Measurements from ENCODE around the gene SLC35F1.

SLC35F1 gene

DNA sequence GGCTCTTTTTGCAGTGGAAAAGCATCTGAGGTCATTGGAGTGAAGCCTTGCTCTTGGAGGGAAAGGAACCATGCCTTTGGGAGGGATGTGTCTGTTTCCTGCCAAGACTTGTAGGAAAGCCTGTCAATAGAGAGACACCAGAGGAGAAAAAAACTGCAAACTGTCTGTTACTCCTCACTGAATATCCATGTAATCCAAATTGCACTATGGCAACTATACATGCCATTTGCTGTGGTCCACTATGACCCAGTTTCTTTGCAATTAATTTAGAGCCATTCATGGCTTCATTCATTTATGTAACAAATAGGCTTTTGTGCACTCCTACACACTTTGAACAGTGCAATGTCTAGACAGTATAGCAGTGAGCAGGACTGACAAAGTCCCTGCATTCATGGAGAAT, 296.5 kb downstream of the SLC35F1 start:
- FAIRE-seq, result no peak

DNA sequence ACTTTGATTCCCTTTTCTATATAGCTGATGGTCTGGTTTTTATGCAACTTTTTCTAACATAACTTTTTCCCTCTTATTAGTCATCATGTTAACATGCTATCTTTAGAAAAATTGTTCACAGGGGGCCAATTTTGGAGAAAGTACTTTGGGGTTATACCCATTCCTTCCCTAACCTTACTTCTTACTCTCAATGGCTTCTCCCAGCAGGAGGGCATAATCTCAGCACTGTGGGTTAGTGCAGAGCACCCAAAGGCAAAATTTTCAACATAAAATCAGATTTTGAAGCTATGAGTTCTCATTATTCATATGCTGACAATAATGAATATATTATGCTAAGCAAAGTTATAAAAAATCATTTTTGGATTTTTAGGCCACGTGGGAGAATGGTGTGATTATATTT, 299.2 kb downstream of the SLC35F1 start:
- no peak for FAIRE-seq

DNA sequence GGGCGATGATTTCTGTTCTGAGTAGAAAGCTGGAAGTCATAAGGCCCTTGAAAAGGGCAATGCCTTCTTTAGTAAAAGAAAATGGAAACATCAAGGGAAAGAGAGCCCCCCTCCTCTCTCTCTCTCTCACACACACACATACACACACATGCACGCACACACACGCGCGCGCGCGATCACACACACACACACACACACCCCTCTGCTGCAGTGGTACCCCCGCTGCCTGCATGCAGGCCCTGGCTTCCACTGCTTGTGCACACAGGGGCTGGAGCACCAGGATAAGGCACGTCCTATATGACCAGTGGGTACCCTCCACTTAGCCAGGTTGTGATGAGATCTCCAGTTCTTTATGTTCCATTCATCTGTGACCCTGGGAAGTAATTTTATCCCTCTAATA, 300.9 kb downstream of the SLC35F1 start:
- no peak for FAIRE-seq

DNA sequence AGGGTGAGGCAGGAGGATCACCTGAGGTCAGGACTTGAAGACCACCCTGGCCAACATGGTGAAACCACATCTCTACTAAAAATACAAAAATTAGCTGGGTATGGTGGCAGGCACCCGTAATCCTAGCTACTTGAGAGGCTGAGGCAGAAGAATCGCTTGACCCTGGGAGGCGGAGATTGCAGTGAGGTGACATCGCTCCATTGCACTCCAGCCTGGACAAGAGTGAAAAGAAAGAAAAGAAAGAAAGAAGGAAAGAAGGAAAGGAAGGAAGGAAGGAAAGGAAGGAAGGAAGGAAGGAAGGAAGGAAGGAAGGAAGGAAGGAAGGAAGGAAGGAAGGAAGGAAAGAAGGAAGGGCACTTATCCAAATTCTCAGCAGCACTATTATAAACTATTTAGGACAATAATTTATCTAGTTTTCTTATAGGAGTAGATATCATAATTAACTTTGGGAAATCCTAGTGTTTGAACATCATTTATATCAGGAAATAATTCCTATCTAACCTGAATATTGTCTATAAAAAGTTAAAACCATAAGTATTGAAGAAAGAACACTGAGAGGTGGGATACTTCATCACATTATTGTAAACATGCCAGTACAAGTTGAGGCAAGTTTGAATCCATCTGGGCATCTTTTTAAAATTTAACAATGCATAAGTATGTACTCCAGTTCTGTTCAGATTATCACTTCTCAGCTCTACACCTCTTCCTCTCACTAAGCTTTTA, 305.5 kb downstream of the SLC35F1 start:
- no peak for FAIRE-seq

DNA sequence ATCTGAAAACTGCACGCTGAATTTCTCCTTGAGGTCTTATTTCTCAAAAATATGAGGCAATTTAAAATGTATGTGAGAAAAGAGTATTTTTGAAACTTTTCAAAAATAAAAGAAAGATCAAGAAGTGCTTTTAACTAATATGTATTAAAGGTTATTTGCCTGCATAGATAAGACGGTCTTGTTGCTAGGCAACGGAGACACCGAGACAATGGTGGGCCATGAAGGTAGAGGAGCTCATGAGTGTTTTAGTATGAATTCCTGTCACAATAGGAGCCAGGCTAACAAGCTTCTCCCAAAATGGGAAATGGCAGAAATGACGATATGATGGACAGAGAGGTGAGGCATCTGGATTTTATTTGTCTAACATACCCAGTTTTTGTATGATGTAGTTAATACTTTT, 308.2 kb downstream of the SLC35F1 start:
- no peak for FAIRE-seq

DNA sequence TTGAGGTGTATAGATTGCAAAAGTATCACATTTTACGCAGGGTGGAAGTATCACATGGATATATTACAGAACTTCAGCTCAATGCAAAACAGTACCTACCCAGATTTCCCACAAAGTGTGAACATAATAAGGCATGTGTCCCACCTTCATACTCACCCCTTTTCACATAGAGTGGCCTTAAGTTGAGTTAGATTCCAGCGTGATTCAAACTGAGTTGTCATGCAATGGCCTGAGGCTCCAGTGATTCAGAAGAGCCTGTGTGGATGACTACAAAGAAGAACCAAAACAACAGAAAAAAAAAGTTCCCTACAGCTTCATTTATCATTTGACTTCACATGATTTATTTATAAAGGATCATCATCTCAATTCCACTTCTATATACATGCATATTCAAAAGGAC, 309.7 kb downstream of the SLC35F1 start:
- FAIRE-seq, result no peak

DNA sequence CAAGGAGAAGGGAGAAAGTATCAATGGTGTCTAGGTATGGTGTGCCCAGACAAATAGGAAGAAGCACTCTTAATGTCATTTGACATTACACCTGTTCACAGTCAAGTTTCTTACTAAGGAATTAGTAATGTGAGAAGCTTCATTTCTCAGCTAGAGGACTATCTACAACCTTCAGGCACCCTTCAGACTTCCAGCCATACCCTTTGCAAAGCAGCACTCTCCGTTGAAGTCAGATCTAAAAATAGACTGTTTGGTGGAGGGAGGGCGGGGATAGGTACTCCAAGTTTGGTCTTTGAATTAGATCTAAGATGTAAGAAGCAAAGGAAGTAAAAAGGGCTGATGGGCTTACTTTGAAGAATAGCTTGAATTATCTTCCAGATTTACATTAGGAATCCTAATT, 311.1 kb downstream of the SLC35F1 start:
- FAIRE-seq, result no peak

DNA sequence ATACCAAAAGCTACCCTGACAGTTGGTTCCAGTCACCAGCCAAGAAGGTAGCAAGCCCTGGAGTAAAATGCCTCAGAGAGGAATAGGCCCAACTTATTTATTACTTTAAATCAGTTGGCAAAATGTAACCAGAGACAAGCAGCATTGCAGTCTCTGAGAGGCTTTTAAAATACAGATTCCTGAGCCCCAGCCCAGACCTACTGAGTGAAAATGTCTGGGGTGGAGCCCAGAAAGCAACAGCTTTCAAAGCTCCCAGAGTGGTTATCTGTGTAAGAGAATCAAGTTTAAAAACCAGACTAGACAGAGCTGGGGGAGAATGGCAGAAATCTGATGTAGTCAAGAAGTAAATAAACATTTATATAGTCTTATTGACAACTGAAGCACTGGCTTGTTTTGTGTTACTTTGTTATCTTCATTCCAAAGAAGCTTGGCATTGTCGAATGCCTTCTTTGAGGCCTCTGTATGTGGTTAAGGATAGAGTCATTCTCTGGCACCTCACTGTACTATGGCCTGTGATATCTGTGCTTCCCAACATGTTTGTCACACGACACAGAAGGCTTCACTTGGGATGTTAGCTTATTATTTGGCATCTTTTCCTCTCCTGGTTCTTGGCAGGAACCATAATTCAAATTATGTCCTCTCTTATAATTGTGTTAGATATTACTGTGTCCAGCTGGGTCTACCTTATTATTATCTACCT, 313.5 kb downstream of the SLC35F1 start:
- no peak for FAIRE-seq

DNA sequence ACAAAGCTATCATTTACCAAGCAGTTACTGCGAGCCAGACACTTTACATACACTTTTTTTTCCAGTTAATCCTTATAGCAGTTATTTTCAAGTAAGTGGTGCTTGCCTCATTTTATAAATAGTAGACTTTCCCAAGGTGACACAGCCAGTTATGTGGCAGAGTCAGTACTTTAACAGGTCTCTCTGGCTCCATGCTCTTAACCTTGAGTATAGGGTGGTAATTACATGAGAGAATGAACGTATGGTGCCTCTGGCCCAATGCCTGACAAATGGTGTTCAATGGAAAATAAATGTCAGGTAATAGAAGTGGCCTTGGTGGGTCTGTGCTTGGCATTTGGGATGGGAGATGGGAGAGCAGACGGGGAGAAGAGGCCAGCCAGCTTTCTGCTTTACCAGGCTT, 316.3 kb downstream of the SLC35F1 start:
- no peak for FAIRE-seq

DNA sequence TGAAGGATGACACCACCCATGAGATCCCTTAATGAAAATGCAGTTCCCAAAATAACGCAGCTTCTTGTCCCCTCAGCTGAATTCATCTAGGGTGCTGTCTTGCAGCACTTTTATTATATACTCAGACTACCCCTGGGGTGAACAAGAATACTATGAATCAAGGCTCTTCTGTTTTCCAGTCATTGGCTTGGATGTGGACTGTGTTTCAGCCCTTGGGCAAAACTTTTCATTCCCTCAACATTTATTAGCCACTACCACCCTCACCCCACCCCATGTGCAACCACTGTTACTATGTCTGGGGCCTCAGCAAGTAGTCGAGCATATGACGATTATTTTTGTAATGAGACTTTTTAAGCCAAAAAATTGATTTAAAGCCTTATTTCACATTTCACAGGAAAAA, 321.8 kb downstream of the SLC35F1 start:
- FAIRE-seq, result no peak

DNA sequence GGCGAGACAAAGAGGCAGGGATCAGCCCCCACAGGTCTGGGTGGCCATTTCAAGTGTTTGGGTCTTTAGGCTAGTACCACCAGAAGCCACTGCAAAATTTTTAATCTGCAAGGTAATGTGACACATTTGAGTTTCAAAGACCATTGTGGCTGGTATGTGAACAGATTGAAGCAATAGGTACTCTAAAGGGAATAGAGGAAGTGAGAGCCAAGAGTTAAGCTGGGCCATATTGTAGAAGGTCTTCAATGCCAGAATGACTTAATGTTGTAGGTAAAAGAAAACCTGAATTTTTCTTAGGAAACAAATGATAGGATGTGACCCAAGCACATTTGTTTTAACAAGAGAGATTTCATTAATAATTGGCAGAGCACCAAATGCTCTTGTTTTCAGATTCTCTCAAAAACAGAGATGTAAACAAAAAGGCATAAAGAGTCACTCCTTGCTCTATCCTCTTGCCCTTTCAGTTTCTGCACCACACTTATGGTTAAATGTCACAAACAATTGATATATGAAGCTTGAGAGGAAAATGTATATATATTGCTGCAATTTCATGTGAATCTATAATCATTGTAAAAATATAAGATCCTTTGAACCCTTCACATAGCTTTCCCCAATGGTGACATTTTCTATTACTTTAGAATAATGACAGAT, 333.9 kb downstream of the SLC35F1 start:
- no peak for FAIRE-seq

DNA sequence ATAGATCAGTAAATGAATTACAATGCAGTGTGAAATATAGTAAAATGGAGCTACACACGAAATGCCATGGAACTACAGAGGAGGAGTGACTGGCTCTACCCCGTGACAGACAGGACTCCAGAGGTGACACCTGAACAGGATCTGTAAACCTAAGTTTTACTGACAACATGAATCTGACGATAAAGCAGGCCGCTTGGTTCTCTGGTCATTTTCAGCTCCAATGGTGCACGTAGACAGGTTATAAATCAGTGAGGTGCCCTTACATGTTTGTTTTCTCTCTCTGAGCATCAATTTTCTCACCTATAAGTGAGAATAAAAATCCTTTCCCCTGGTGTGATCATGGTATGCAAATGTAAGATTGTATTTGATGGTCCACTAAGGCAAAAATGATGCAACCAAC, 339.3 kb downstream of the SLC35F1 start:
- FAIRE-seq, result no peak

DNA sequence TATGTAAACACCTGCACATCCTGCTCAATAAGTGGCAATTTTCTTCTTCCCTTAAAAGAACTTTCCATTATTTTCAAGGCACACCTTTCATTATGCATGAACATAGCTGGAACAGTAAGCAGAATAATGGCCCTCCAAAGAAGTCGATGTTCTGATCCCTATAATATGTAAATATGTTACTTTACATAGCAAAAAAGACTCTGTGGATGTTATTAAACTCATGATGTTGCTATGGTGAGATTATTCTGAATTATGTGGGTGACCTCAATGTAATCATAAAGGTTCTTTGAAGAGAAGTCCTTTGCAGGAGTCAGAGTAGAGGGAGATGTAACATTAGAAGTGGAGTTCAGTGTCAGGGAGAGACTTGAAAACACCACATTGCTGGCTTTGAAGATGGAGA, 341.1 kb downstream of the SLC35F1 start:
- FAIRE-seq, result no peak

DNA sequence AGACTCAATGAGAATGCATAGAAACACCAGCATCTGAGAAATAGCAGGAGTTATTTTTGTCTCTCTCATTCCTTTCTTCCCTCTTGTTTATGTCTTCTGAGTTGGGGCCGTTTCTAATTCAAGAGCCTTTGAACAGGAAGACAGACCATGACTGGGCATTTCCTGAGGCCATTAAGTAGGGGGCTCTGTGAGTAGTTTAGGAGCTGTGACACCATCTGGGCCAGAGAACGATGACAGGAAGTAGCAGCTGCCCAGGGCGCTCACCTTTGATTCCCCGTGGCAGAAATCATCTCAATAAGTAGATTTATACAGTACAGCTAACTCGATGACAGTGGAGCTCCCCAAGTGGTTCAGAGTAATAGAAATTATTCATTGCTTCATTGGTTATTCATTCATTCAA, 342.6 kb downstream of the SLC35F1 start:
- FAIRE-seq, result no peak

DNA sequence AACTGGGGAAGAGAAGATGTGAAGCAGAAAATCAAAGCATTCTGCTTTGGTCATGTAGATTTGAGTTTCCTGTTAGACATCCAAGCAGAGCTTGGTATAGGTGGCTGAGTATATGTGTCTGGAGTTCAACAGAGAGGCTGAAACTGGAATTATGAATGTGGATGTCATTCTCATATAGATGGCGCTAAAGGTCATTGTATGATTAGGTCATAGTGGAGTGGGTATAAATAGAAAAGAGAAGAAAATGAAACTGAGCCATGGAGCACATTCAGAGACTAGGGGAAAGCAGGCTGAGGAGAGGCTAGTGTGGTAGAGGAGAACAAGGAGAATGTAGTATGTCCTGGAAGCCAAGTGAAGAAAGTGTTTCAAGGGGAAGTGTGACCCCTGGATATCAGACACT, 345.4 kb downstream of the SLC35F1 start:
- FAIRE-seq, result no peak

DNA sequence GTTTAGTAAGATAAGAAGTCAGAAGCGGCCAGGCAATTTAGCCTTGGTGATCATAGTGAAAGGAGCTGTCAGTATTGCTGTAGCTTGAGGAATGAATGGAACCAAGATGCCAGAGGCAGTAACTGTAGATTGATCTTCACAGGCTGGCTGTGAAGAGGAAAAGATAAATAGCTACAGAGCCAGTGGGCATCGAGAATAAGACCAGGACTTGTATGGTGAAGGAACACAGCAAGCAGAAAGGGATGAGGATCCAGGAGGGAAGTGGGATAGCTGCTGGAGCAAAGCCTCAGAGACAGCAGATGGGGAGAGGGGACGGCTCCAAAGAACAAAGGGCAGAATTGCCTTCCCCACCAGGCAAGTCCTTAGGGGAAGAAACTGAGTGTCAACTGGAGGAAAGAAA, 346.7 kb downstream of the SLC35F1 start:
- no peak for FAIRE-seq

DNA sequence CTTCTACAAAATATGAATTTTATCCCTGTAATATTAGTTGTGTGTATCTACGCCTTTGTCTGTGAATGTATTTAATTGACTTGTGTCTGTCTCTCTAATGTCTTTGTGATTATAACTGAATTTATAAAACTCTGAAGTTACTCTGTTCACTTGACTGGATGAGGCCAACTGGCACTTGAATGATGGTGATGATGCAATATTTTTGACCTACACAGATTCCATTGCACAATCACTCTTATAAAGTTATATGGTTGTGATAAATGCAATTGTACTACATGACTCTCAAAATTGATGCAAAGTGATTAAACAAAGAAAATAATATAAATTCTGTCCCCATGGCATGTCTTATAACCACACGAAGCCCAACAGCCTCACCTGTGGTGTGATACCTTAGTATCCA, 353.8 kb downstream of the SLC35F1 start:
- no peak for FAIRE-seq

DNA sequence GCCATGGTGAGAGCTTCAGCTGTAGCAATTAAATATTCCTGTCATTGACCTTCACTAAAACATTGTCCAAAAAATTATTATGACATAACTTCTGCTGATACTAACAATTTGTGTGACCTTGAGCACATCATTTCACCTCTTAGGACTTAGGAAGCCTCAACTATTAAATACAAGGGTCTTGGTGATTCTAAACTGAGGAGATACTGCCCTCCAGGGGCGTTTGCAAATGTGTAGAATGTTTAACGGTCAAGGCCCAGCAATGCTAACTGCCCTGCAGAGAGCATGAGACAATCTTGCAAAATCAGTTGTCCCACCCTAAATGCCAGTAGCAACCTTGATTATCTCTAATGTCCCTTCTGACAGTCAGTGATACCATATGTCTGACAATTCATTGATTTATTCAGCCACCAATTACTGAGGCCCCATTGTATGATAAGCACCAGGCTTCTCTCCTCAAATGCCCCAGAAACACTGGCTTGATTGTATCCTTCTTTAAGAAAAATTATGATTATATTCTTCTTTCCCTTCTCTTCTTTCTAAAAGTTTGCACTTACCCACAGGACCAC, 356.9 kb downstream of the SLC35F1 start:
- no peak for FAIRE-seq

DNA sequence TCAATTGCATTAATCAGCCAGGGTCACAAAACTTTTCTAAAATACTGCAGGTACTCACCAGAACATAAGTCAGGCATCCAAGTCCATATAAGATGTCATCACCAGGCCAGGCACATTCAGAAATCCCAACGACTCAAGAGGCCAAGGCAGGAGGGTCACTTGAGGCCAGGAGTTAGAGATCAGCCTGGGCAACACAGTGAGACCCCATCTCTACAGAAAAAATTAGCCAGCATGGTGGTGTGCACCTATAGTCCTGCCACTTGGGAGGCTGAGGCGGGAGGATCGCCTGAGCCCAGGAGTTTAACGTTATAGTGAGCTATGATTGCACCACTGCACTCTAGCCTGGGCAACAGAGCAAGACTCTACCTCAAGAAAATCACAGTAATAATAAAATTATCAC, 362.6 kb downstream of the SLC35F1 start:
- FAIRE-seq, result no peak

DNA sequence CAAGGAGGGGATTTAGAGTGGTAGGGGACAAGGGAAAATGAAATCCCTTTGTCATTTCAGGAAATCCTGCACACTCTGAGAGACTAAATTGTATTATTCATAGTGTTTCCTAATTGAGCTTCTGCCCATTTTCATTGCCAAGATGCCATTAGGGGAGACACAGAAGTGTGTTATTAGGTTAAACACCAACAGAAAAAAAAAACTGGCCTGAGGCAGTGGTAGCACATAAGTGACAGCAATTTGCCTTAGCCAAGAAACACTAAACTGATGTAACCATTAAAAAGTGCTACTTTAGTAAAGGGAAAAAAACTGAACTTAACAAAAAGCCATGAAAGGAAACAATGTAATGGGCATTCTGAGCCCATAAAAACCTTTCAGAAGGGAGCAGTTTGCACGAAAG, 370.6 kb downstream of the SLC35F1 start:
- FAIRE-seq, result no peak

DNA sequence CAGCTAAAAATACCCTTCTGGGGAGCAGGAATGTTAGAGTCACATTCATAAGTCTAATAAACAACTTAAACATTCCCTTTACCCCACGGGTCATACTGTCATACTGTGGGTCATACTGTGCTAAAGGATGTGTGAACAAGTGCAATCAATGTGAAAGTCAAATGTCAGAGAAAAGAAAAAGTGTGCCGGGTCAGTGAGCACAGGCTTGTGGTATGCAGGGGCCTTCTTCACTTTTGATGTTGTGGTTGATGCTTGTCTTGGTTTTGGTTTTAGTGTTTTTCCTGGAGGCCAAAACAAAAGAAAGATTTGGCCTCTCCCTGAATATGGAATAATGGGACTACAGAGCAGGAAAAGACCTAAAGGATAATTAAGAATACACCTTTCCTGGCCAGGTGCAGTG, 373.1 kb downstream of the SLC35F1 start:
- FAIRE-seq, result no peak

DNA sequence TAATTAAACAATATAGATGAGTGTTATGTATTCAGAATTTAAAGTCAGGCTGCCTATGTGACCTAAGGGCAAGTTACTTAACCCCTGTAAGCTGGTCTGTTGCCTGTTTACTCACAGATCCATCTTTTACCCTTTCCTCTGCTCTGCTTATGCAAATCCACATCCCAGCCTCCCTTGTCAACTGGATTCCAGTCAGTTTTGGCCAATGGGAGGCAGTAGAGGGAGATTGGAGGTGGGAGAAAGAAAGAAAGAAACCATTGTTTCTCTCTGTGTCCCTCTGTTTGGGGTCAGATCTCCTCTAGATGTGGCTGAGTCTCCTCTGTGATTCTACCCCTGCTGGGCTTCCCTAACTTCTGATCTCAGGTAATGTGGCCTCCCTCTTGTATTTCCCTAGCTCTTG, 374.2 kb downstream of the SLC35F1 start:
- FAIRE-seq, result no peak

DNA sequence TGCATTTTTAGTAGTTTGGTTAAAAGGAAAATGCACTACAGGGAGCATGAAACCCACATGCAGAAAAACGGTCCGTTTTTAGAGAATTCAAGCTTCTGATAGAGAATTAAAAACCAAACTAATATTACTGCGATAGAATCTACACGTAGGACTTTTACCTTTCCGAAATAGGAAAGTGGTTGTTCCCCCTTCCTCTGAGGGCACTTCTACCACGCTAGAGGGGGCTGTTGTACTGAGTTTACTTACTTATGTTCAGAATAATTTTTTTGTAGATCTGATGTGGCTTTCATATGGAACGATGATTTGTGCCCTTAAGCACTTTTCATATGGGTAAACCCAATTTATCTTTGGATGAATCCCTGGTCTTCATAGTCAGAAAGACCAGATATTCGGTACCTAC, 376.7 kb downstream of the SLC35F1 start:
- FAIRE-seq, result no peak
